ENCODE measurements around the gene PTGER1. TPM values are rescaled to one million over a fixed set of nuclear protein-coding genes. Genes with fewer than 3 reads are reported as not detected.
"Not testable (repeated sequence)": the region's sequence is repeated elsewhere in the genome, so short reads cannot be mapped to it uniquely, and the experiment has no call there.

PTGER1 gene
- total RNA-seq, 1 donor from 2014 or later = not detected

GRCh38 chr19:14510311-14511228, 35.4 kb upstream of the PTGER1 start:
- DNase-seq = no peak
- ATAC-seq (ENCODE audit: low read depth) = no peak
- no peak for TF ChIP-seq CTCF (IDR thresholded peaks at IDR 0.05)
- H3K9me3 Mint-ChIP-seq = no peaks in the 10 kb centered on the region
- ChIA-PET POLR2A (interaction anchor here (1.2 kb wide), 1 partner anchor 40 kb away, joined by 3 read pairs; no protein-coding TSS in a partner anchor), CTCF (no interaction called here)
- H3K27ac Mint-ChIP-seq = no peak overlapping the region
- intact Hi-C loops (cut with micrococcal nuclease) = no loop called here
- peaks cover 12% of the 10 kb centered on the region for H3K4me1 Mint-ChIP-seq
- H3K27me3 Mint-ChIP-seq = no peaks in the 10 kb centered on the region
- peaks cover 22% of the 10 kb centered on the region for H3K36me3 Mint-ChIP-seq (ENCODE audit: low read depth)
- H3K4me3 Mint-ChIP-seq = no peak overlapping the region

GRCh38 chr19:14507704-14508542, 32.8 kb upstream of the PTGER1 start:
- CTCF ChIA-PET = no interaction called here
- no peaks in the 10 kb centered on the region for H3K36me3 Mint-ChIP-seq (ENCODE audit: low read depth)
- ATAC-seq (ENCODE audit: low read depth) = no peak
- POLR2A ChIA-PET = interaction anchor here (0.7 to 1.2 kb wide), 3 partner anchors 11 to 89 kb away, joined by 5 to 7 read pairs (median 5); no protein-coding TSS in a partner anchor
- peaks cover 3% of the 10 kb centered on the region for H3K4me1 Mint-ChIP-seq
- DNase-seq = no peak
- intact Hi-C loops (cut with micrococcal nuclease) = no loop called here
- H3K4me3 Mint-ChIP-seq = no peak overlapping the region
- no peaks in the 10 kb centered on the region for H3K9me3 Mint-ChIP-seq
- TF ChIP-seq CTCF (IDR thresholded peaks at IDR 0.05) = no peak
- peaks cover 2% of the 10 kb centered on the region for H3K27me3 Mint-ChIP-seq
- H3K27ac Mint-ChIP-seq = no peak overlapping the region

GRCh38 chr19:14505488-14506239, 30.5 kb upstream of the PTGER1 start:
- intact Hi-C loops (cut with micrococcal nuclease) = loop anchor here (1.0 kb wide), 1 partner anchor 46 kb away; no protein-coding TSS in a partner anchor
- DNase-seq (peak; percentile 63), ATAC-seq (ENCODE audit: low read depth) (peak; percentile 95)
- Mint-ChIP-seq H3K27me3 (peaks cover 2% of the 10 kb centered on the region), H3K4me1 (peaks cover 3% of the 10 kb centered on the region), H3K36me3 (ENCODE audit: low read depth) (no peaks in the 10 kb centered on the region), H3K9me3 (no peaks in the 10 kb centered on the region), H3K27ac (no peak overlapping the region), H3K4me3 (no peak overlapping the region)
- ChIA-PET CTCF (interaction anchor here (0.6 to 1.4 kb wide), 3 partner anchors 46 to 1250 kb away, joined by 3 to 6 read pairs (median 5); no protein-coding TSS in a partner anchor), POLR2A (interaction anchor here (1.2 kb wide), 1 partner anchor 13 kb away, joined by 5 read pairs; the partner anchor contains the start of gene DNAJB1)
- TF ChIP-seq CTCF (IDR thresholded peaks at IDR 0.05) = no peak

- H3K27ac Mint-ChIP-seq; H3K4me3 Mint-ChIP-seq; ATAC-seq (ENCODE audit: low read depth); DNase-seq; intact Hi-C loops (cut with micrococcal nuclease); H3K36me3 Mint-ChIP-seq (ENCODE audit: low read depth); H3K9me3 Mint-ChIP-seq; H3K4me1 Mint-ChIP-seq; H3K27me3 Mint-ChIP-seq: not testable (repeated sequence)
- ChIA-PET POLR2A (interaction anchor here (0.7 to 1.2 kb wide), 2 partner anchors 14 to 772 kb away, joined by 5 to 7 read pairs; partner anchors contain the start of gene DNAJB1), CTCF (interaction anchor here (0.8 to 1.4 kb wide), 4 partner anchors 33 to 52 kb away, joined by 3 to 5 read pairs (median 4); no protein-coding TSS in a partner anchor)
Observed at GRCh38 chr19:14504575-14504974, 29.4 kb upstream of the PTGER1 start.

- no peak overlapping the region for H3K27ac Mint-ChIP-seq
- peaks cover 2% of the 10 kb centered on the region for H3K27me3 Mint-ChIP-seq
- no peak for DNase-seq
- CTCF ChIA-PET = no interaction called here
- no peaks in the 10 kb centered on the region for H3K9me3 Mint-ChIP-seq
- H3K4me1 Mint-ChIP-seq = peaks cover 3% of the 10 kb centered on the region
- intact Hi-C loops (cut with micrococcal nuclease) = no loop called here
- no peaks in the 10 kb centered on the region for H3K36me3 Mint-ChIP-seq (ENCODE audit: low read depth)
- ATAC-seq (ENCODE audit: low read depth) = no peak
- POLR2A ChIA-PET = no interaction called here
- no peak for TF ChIP-seq CTCF (IDR thresholded peaks at IDR 0.05)
- no peak overlapping the region for H3K4me3 Mint-ChIP-seq
Observed at GRCh38 chr19:14503285-14503684, 28.1 kb upstream of the PTGER1 start.
